Anterior cingulate cortex (tissue), 58 donors: ENCODE measurements around the gene ELP2.

Experiments used
- DNase-seq, 58 donors: peaks; one replicate each; lab custom pipeline; 2025; lab: John Stamatoyannopoulos, UW

ELP2 gene

DNA sequence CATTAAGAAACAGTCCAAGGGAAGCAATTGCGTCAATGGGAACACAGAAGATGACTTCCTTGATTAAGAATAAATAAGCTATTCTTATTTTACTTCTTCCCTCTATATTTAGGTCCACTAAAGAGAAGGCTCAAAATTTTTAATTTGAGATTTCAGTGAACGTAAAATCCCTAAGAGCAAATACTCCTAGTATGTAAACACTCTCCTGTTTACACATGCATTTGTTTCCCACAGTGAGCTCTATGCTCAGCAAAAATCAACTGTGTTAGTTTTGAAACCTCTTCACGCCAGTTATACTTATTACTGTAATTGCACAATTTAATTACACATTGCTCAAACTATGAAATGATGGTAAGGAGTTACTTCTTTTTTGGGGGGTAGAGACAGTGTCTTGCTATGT is 9.4 kb upstream of the ELP2 start:
- DNase-seq = no peak

GRCh38 chr18:36124841-36125240 is 4.9 kb upstream of the ELP2 start:
- no peak for DNase-seq

- DNase-seq = no peak
These were observed 3.0 kb upstream of the ELP2 start for GRCh38 chr18:36126668-36127067.

DNA sequence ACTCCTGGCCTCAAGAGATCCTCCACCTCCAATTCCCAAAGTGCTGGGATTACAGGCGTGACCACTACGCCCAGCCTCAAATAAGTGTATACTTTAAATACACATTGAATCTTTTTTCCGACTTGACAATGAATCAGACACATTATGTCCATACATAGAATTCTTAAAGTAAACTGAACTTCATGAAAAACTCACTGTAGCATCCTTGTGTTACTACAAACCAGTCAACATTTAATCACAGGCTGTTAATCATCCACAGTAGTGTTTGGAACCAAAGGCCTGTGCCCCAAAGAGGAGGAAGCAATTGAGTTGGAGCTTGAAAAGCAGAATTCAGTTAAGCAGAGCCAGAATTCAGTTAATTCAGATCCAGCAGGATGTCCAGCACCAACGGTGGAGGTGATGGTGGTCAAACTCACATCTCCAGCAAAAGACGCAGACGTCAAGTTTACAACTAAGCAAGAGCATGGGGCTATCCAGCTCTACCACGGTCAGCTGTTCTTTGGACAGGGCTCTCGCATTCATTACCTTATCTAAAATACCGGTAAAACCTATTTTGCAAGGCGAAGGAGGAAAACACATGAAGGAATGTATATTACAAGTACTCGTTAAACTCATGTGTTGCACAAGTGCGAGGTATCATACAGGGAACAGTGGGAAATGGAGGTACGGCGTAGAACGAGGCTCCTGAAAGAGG is 1.7 kb upstream of the ELP2 start:
- no peak for DNase-seq

- DNase-seq = peak in 15 of 58 donors; percentile 2 to 38 (median 14)
These were observed 1.2 kb upstream of the ELP2 start for GRCh38 chr18:36128530-36128870.

GRCh38 chr18:36128907-36129299 is 796 bp upstream of the ELP2 start:
- peak in 6 of 58 donors; percentile 48 to 72 (median 64) for DNase-seq

- peak in 1 of 58 donors; percentile 46 for DNase-seq
These were observed 536 bp downstream of the ELP2 start for GRCh38 chr18:36130039-36130831.

DNA sequence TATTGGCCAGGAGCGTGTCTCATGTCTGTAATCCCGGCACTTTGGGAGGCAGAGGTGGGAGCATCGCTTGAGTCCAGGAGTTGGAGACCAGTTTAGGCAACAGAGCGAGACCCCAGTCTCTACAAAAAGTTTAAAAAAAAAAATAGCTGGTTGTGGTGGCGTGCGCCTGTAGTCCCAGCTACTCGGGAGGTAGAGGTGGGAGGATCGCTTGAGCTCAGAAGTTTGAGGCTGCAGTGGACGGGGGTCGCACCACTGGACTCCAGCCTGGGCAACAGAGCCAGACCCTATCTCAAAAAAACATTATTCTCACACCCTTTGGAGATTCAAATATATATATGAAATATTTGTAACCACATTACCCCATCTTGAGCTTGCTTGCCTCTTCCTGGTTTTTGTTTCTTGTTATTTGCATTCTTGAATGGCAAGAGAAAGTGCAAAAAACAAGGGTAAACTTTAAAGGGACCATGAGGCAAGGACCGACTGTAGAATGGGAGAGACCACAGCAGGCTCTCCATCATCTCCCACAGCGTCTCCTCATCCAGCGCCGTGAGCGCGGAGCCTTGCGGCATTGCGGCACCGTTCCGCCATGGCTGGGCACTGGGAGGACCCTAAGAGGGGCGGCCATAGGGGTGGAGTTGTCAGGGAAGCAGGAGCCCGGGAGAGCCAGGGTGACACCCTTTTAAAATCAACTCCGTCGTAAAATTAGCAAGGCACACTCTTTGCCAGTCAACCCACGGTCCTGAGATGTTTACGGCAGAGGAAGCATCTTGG is 1.4 kb downstream of the ELP2 start:
- DNase-seq = peak in 1 of 58 donors; percentile 2

- no peak for DNase-seq
These were observed 2.2 kb downstream of the ELP2 start for GRCh38 chr18:36131692-36132483.

DNA sequence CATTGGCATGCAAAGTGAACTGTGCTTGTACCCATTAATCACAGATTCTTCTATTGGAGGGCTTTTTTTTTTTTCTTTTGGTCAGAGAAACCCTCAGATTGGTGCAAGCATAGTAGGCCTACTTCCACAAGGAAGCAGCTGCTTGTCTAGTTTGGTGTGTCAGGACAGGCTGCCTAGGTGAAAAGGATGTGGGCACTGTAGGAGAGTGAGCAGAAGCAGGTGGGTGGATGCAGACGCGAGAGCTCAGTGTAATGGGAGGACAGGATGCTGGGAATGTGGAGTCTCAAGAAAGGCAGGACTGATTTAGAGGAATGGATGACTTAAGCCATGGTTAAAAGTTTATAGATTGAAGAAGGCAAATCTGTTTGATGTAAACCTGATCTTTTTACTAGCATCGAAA is 3.1 kb downstream of the ELP2 start:
- no peak for DNase-seq

GRCh38 chr18:36135264-36135663 is 5.6 kb downstream of the ELP2 start:
- DNase-seq = no peak

GRCh38 chr18:36139245-36139644 is 9.5 kb downstream of the ELP2 start:
- no peak for DNase-seq

- DNase-seq = no peak
These were observed 11.9 kb downstream of the ELP2 start for GRCh38 chr18:36141576-36141975.

DNA sequence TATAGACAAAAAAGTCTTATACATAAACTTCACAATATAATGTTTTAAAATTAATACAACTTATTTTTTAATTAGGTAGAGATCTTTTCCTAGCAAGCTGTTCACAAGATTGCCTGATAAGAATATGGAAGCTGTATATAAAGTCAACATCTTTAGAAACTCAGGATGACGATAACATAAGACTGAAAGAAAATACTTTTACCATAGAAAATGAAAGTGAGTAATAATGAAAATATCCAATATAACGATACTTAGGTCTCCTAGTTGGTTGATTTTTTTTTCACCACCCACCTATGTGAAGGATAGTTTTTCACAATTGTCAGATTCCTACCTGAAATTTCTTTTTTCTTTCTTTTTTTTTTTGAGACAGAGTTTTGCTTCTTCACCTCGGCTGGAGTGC is 13.1 kb downstream of the ELP2 start:
- no peak for DNase-seq

DNA sequence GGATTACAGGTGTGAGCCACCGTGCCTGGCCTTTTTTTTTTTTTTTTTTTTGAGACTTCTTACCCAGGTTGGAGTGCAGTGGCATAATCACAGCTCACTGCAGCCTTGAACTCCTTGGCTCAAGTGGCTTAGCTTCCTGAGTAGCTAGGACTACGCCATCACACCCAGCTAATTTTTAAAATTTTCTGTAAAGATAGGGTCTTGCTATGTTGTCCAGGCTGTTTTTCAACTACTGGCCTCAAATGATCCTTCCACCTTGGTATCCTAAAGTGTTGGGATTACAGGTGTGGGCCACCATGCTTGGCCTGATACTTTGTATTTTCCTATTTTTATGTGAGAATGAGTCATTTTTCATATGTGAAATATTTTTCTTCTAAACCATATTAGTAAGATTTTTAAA is 13.7 kb downstream of the ELP2 start:
- no peak for DNase-seq

- no peak for DNase-seq
These were observed 20.0 kb downstream of the ELP2 start for GRCh38 chr18:36149514-36150289.

DNA sequence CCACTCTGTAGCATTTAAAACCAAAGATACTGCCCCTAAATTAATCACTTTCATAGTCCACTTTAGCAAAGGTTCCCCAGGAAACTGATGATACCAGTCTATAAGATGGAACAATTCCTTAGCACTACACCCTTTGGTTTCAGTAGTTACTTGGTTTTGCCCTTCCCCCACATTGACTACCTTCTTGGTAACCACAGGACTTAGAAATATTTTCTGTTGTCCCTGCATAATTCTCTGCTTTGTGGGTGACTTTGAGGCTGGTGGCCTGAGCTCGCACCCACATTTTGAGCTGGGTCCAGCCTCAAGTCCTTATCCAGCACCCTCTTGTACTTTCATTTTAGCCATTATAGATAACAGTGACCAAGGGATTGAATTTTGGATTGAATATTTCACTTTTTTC is 23.1 kb downstream of the ELP2 start:
- DNase-seq = no peak

GRCh38 chr18:36153203-36153602 is 23.5 kb downstream of the ELP2 start:
- DNase-seq = no peak

- DNase-seq = no peak
These were observed 24.1 kb downstream of the ELP2 start for GRCh38 chr18:36153771-36154170.
